Esophagus squamous epithelium (tissue), 5 donors: ENCODE measurements around the gene ASTN1. TPM values are rescaled to one million over a fixed set of nuclear protein-coding genes. Genes with fewer than 3 reads are reported as not detected.

Experiments
- DNase-seq: peaks from one replicate; lab custom pipeline; 2025; lab: John Stamatoyannopoulos, UW
- H3K27ac ChIP-seq, 4 donors: fragments of 200-600 bp; sonication (generic); one replicate each; pipeline ENCODE4 v1.5.1; 2016 to 2019; ENCODE audit warnings: mild to moderate bottlenecking in 1 of 4
- H3K27me3 ChIP-seq, 4 donors: fragments of 200-600 bp; sonication (generic); 1 replicate in 3 of 4; 2 replicates in 1 of 4; pipeline versions ENCODE4 v1.5.1 to v1.6.0; 2017 to 2021; ENCODE audit warnings: antibody characterized with exemption in 1 of 4
- H3K36me3 ChIP-seq, 3 donors: fragments of 200-600 bp; sonication (generic); one replicate each; pipeline ENCODE4 v1.5.1; 2016 to 2019
- H3K4me1 ChIP-seq, 3 donors: fragments of 200-600 bp; sonication (generic); one replicate each; pipeline ENCODE4 v1.5.1; 2017 to 2019
- H3K4me3 ChIP-seq, 4 donors: fragments of 200-600 bp; sonication (generic); 1 replicate in 3 of 4; 2 replicates in 1 of 4; pipeline ENCODE4 v1.5.1; 2016 to 2019; ENCODE audit warnings: mild to moderate bottlenecking in 2 of 4, moderate library complexity in 1 of 4
- H3K9me3 ChIP-seq, 3 donors: fragments of 200-600 bp; sonication (generic); one replicate each; pipeline ENCODE4 v1.5.1; 2016 to 2019
- POLR2A ChIP-seq, 4 donors: fragments of 450-650 bp; IDR thresholded peaks; one replicate each; pipeline ENCODE4 v1.6.1; 2017; ENCODE audit warnings: antibody characterized with exemption in 4 of 4, mild to moderate bottlenecking in 4 of 4, moderate library complexity in 3 of 4
- WGBS, 2 donors: methylation state at CpG; one replicate each; pipeline ENCODE4 v1.1.5; 2018; 5-methylcytosine and 5-hydroxymethylcytosine counted together
- intact Hi-C: fragments of 100-400 bp; cut with DNase I; formaldehyde crosslinking; loops from one replicate; pipeline ENCODE4 v1.15.0; 2022
- total RNA-seq, 4 donors: library from RNA; depleted of rRNA; stranded (reverse); fragments of >200 nt; gene quantifications; one replicate each; pipeline ENCODE4 v1.1.0, GENCODE V29; 2016
- TF ChIP-seq, protein P1 (sequence below), 6 experiments: fragments of 450-650 bp in 4 of 6; fragments of 200-600 bp in 2 of 6; sonication (generic) in 2 of 6; IDR thresholded peaks; one replicate each; pipeline ENCODE4 v1.5.1; 2016 to 2019; ENCODE audit warnings: antibody characterized with exemption in 6 of 6, mild to moderate bottlenecking in 4 of 6, moderate library complexity in 4 of 6
- donor health status: DM: yes; HTN: yes; CAD: no.

The ASTN1 gene
- total RNA-seq, 4 donors from 2014 or later = under 0.01 TPM; not detected in 3

DNA sequence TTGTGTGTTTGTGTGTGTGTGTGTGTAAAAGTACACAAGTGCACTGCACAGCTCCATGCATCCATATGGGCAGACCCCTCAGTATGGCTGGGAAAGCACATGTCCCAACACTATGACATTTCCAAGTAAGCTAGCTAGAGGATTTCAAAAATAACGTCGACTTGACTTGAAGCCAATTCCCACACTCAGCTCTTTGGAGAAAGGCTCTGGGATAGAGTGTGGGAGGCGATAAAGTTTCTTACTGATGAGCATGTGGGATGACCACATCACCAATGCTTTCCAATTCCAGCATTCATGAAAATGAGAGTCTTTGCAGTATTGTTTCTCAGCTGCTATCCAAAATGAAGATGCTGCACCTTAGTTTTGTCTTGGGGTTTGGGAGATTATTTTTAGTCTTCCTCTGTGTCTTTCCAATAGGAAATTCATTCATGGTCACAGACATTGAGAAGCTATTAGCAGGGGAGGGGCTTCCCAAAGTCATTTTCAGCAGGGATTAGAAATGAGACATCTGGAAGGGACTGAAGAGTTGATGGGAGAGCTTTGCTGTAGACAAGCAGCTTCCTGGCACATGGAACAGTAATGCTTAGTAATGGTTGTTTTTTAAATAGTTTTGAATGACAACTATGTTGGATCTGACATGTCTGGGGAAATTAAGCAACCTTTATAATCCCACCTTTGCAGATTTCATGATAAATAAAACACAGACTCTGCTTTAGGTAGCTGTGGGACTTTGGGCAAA lies 143.5 kb downstream of the ASTN1 start:
- no peaks in the 10 kb centered on the region for H3K27me3 ChIP-seq
- no peak overlapping the region for H3K4me3 ChIP-seq
- H3K9me3 ChIP-seq = no peaks in the 10 kb centered on the region
- intact Hi-C loops = no loop called here
- no peak overlapping the region for H3K27ac ChIP-seq
- no peaks in the 10 kb centered on the region for H3K4me1 ChIP-seq
- H3K36me3 ChIP-seq = no peaks in the 10 kb centered on the region
- no peak for TF ChIP-seq POLR2A (IDR thresholded peaks at IDR 0.05)
- TF ChIP-seq, protein P1, sequence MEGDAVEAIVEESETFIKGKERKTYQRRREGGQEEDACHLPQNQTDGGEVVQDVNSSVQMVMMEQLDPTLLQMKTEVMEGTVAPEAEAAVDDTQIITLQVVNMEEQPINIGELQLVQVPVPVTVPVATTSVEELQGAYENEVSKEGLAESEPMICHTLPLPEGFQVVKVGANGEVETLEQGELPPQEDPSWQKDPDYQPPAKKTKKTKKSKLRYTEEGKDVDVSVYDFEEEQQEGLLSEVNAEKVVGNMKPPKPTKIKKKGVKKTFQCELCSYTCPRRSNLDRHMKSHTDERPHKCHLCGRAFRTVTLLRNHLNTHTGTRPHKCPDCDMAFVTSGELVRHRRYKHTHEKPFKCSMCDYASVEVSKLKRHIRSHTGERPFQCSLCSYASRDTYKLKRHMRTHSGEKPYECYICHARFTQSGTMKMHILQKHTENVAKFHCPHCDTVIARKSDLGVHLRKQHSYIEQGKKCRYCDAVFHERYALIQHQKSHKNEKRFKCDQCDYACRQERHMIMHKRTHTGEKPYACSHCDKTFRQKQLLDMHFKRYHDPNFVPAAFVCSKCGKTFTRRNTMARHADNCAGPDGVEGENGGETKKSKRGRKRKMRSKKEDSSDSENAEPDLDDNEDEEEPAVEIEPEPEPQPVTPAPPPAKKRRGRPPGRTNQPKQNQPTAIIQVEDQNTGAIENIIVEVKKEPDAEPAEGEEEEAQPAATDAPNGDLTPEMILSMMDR (IDR thresholded peaks at IDR 0.05) = no peak
- WGBS, 2 donors = 49 to 55% methylated on average over 3 of the region's 3 CpGs
- no peak for DNase-seq

- intact Hi-C loops = no loop called here
- Histone ChIP-seq H3K36me3 (no peaks in the 10 kb centered on the region), H3K27me3 (no peaks in the 10 kb centered on the region), H3K4me3 (no peak overlapping the region), H3K4me1 (no peaks in the 10 kb centered on the region), H3K27ac (no peak overlapping the region), H3K9me3 (no peaks in the 10 kb centered on the region)
- no peak for DNase-seq
- whole genome bisulfite sequencing, 2 donors = 70 to 80% methylated on average over 11 to 12 of the region's 12 CpGs
- TF ChIP-seq POLR2A (IDR thresholded peaks at IDR 0.05) = no peak
- TF ChIP-seq, protein P1 (IDR thresholded peaks at IDR 0.05) = no peak
Measured at GRCh38 chr1:177017287-177017852, 147.1 kb downstream of the ASTN1 start.

GRCh38 chr1:177014325-177014724 lies 150.2 kb downstream of the ASTN1 start:
- intact Hi-C loops = no loop called here
- no peak for DNase-seq
- 80 to 82% methylated on average over 3 of the region's 3 CpGs for WGBS, 2 donors
- Histone ChIP-seq H3K4me1 (no peaks in the 10 kb centered on the region), H3K27ac (no peak overlapping the region), H3K4me3 (no peak overlapping the region), H3K9me3 (no peaks in the 10 kb centered on the region), H3K27me3 (no peaks in the 10 kb centered on the region), H3K36me3 (no peaks in the 10 kb centered on the region)
- TF ChIP-seq, protein P1 (IDR thresholded peaks at IDR 0.05) = no peak
- TF ChIP-seq POLR2A (IDR thresholded peaks at IDR 0.05) = no peak

- no peak for TF ChIP-seq POLR2A (IDR thresholded peaks at IDR 0.05)
- TF ChIP-seq, protein P1 (IDR thresholded peaks at IDR 0.05) = no peak
- no peak for DNase-seq
- intact Hi-C loops = no loop called here
- Histone ChIP-seq H3K27me3 (no peaks in the 10 kb centered on the region), H3K4me3 (no peak overlapping the region), H3K27ac (no peak overlapping the region), H3K36me3 (no peaks in the 10 kb centered on the region), H3K9me3 (no peaks in the 10 kb centered on the region), H3K4me1 (no peaks in the 10 kb centered on the region)
- WGBS, 2 donors = 54 to 72% methylated on average over 2 of the region's 2 CpGs
Measured at GRCh38 chr1:177012342-177012925, 152.1 kb downstream of the ASTN1 start.

DNA sequence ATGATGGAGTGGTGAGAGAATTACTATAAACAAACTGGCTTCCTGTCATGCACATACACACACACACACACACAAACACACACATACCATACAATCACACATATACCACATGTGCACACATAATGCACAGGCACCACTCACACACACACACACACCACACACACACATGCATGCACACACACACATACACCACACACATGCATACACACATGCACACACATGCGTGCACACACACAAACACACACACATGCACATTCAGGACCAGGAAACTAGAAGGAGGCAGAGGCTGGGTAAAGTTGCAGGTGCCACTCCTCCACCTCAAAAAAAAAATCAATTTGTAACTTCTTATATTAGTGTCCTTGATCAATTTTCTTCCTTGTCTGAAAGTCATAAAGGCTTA lies 153.0 kb downstream of the ASTN1 start:
- no peak for TF ChIP-seq POLR2A (IDR thresholded peaks at IDR 0.05)
- TF ChIP-seq, protein P1 (IDR thresholded peaks at IDR 0.05) = no peak
- H3K9me3 ChIP-seq = no peaks in the 10 kb centered on the region
- no peak for DNase-seq
- WGBS, 2 donors = 81 to 92% methylated on average over 1 of the region's 1 CpG
- no peaks in the 10 kb centered on the region for H3K4me1 ChIP-seq
- H3K27me3 ChIP-seq = no peaks in the 10 kb centered on the region
- H3K36me3 ChIP-seq = no peaks in the 10 kb centered on the region
- no peak overlapping the region for H3K27ac ChIP-seq
- H3K4me3 ChIP-seq = no peak overlapping the region
- intact Hi-C loops = no loop called here
